Spinal cord (tissue), 10 donors: ENCODE measurements around the gene IL6. TPM values are rescaled to one million over a fixed set of nuclear protein-coding genes. Genes with fewer than 3 reads are reported as not detected.
"Not testable (repeated sequence)": the region's sequence is repeated elsewhere in the genome, so short reads cannot be mapped to it uniquely, and the experiment has no call there.

Source experiments
- DNase-seq, 6 donors: peaks; one replicate each; pipeline versions ENCODE4 v3.0.0 to v3.0.0-alpha.2; 2013 to 2015; ENCODE audit warnings: low spot score in 6 of 6, low read depth in 4 of 6
- H3K27ac ChIP-seq: one replicate; pipeline ENCODE4 v1.5.1; 2013; ENCODE audit warnings: low read depth, low read length, control low read depth
- H3K27me3 ChIP-seq: one replicate; pipeline ENCODE4 v1.6.1; 2013; ENCODE audit warnings: low read length; ENCODE audit not compliant: control insufficient read depth, insufficient read depth
- H3K36me3 ChIP-seq: one replicate; pipeline ENCODE4 v1.6.1; 2013; ENCODE audit warnings: low read length; ENCODE audit not compliant: control insufficient read depth, insufficient read depth
- H3K4me1 ChIP-seq: one replicate; pipeline ENCODE4 v1.6.1; 2013; ENCODE audit warnings: low read length; ENCODE audit not compliant: control insufficient read depth, insufficient read depth
- H3K4me3 ChIP-seq: one replicate; pipeline ENCODE4 v1.5.1; 2013; ENCODE audit warnings: low read depth, low read length, control low read depth
- H3K9me3 ChIP-seq: one replicate; pipeline ENCODE4 v1.6.1; 2013; ENCODE audit warnings: low read length; ENCODE audit not compliant: control insufficient read depth, insufficient read depth
- WGBS: methylation state at CpG from one replicate; pipeline ENCODE4 v1.1.5; 2013; ENCODE audit warnings: missing lambda C conversion rate; ENCODE audit not compliant: insufficient coverage; 5-methylcytosine and 5-hydroxymethylcytosine counted together
- polyA plus RNA-seq, 2 donors: library from polyadenylated mRNA; unstranded; fragments of 120-200 nt; gene quantifications; one replicate each; pipeline ENCODE4 v1.2.1, GENCODE V29; 2013; ENCODE audit not compliant: insufficient read length in 2 of 2
- total RNA-seq, 2 donors: library from RNA; depleted of rRNA in 1 of 2; stranded (reverse); fragments of 120-200 nt in 1 of 2; fragments of >200 nt in 1 of 2; gene quantifications; one replicate each; pipeline versions ENCODE4 v1.2.3 to v1.2.4, GENCODE V29; 2013 to 2014
- donor health status: healthy.

Gene IL6
- total and polyA plus RNA-seq, 4 donors, result 0.22 to 0.41 (median 0.35) TPM; not detected in 1

DNA sequence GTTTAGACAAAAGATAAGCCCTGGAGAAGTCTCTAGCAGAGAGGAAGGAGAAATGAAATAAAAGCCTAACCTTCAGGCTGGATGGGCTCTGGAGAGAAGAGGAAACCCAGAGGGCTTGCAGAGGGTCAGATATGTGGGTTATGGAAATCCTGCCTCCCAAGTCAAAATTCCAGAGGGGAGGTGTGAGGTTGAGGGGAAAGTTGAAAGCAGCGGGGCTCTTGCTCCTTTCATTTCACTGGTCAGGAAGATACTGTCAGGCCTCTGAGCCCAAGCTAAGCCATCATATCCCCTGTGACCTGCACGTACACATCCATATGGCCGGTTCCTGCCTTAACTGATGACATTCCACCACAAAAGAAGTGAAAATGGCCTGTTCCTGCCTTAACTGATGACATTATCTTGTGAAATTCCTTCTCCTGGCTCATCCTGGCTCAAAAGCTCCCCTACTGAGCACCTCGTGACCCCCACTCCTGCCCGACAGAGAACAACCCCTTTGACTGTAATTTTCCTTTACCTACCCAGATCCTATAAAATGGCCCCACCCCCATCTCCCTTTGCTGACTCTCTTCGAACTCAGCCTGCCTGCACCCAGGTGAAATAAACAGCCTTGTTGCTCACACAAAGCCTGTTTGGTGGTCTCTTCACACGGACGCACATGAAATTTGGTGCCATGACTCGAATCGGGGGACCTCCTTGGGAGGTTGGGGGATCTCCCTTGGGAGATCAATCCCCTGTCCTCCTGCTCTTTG lies 23.7 kb upstream of the IL6 start:
- H3K36me3 ChIP-seq, H3K9me3 ChIP-seq, H3K27me3 ChIP-seq, H3K4me3 ChIP-seq, H3K4me1 ChIP-seq, H3K27ac ChIP-seq, DNase-seq: not testable (repeated sequence)
- WGBS, result 80% methylated on average over 2 of the region's 10 CpGs

DNA sequence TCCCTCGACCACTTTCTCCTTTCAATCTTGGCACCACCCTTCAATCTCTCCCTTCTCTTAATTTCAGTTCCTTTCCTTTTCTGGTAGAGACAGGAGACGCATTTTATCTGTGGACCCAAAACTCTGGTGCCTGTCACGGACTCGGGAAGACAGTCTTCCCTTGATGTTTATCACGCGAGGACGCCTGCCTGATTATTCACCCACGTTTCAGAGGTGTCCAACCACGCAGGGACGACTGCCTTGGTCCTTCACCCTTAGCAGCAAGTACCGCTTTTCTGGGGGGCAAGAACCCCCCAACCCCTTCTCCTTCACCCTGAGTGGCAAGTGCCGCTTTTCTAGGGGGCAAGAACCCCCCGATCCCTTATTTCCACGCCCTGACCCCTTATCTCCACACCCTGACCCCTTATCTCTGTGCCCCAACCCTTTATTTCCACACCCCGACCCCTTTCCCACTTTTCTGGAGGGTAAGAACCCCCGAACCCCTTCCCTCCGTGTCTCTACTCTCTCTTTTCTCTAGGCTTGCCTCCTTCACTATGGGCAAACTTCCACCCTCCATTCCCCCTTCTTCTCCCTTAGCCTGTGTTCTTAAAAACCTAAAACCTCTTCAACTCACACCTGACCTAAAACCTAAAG lies 22.9 kb upstream of the IL6 start:
- WGBS, result 94% methylated on average over 16 of the region's 17 CpGs
- H3K9me3 ChIP-seq, result not testable (repeated sequence)

DNA sequence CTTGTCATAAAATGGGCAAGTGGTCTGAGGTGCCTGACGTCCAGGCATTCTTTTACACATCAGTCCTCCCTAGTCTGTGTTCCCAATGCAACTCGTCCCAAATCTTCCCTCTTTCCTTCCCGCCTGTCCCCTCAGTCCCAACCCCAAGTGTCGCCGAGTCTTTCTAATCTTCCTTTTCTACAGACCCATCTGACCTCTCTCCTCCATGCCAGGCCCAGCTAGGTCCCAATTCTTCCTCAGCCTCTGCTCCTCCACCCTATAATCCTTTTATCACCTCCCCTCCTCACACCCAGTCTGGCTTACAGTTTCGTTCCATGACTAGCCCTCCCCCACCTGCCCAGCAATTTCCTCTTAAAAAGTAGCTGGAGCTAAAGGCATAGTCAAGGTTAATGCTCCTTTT lies 22.3 kb upstream of the IL6 start:
- H3K4me1 ChIP-seq, H3K27ac ChIP-seq, H3K36me3 ChIP-seq, H3K9me3 ChIP-seq, H3K27me3 ChIP-seq, DNase-seq, H3K4me3 ChIP-seq: not testable (repeated sequence)
- 96% methylated on average over 5 of the region's 6 CpGs for WGBS

More for the DNA sequence above, 22.9 kb upstream of the IL6 start:
- not testable (repeated sequence) for DNase-seq, H3K4me3 ChIP-seq, H3K27ac ChIP-seq, H3K4me1 ChIP-seq, H3K36me3 ChIP-seq, H3K27me3 ChIP-seq

DNA sequence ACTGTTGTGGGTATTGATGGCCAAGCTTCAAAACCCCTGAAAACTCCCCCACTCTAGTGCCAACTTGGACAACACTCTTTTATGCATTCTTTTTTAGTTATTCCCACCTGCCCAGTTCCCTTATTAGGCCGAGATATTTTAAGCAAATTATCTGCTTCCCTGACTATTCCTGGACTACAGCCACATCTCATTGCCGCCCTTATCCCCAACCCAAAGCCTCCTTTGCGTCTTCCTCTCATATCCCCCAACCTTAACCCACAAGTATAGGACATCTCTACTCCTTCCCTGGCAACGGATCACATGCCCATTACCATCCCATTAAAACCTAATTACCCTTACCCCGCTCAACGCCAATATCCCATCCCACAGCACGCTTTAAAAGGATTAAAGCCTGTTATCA lies 21.1 kb upstream of the IL6 start:
- not testable (repeated sequence) for H3K36me3 ChIP-seq, H3K27me3 ChIP-seq, H3K4me3 ChIP-seq, DNase-seq, H3K27ac ChIP-seq, H3K4me1 ChIP-seq, H3K9me3 ChIP-seq
- WGBS, result 79% methylated on average over 4 of the region's 7 CpGs

DNA sequence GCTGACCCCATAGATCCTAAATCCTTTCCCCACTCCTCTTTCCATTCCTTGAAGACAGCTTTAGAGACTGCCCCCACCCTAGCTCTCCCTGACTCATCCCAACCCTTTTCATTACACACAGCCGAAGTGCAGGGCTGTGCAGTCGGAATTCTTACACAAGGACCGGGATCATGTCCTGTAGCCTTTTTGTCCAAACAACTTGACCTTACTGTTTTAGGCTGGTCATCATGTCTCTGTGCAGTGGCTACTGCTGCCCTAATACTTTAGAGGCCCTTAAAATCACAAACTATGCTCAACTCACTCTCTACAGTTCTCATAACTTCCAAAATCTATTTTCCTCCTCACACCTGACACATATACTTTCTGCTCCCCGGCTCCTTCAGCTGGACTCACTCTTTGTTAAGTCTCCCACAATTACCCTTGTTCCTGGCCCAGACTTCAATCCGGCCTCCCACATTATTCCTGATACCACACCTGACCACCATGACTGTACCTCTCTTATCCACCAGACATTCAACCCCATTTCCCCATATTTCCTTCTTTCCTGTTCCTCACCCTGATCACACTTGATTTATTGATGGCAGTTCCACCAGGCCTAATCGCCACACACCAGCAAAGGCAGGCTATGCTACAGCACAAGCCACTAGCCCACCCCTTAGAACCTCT lies 19.8 kb upstream of the IL6 start:
- H3K27ac ChIP-seq, H3K4me3 ChIP-seq, DNase-seq, H3K27me3 ChIP-seq, H3K9me3 ChIP-seq, H3K36me3 ChIP-seq, H3K4me1 ChIP-seq: not testable (repeated sequence)
- 96% methylated on average over 4 of the region's 6 CpGs for WGBS

DNA sequence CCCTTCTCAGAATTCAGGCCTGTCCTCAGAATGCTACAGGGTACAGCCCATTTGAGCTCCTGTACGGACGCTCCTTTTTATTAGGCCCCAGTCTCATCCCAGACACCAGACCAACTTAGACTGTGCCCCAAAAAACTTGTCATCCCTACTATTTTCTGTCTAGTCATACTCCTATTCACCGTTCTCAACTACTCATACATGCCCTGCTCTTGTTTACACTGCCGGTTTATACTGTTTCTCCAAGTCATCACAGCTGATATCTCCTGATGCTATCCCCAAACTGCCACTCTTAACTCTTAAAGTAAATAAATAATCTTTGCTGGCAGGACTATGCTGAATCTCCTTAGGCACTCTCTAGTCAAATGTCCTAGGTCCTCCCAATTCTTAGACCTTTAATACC lies 18.8 kb upstream of the IL6 start:
- not testable (repeated sequence) for H3K27me3 ChIP-seq, DNase-seq
- 100% methylated on average over 1 of the region's 4 CpGs for WGBS

DNA sequence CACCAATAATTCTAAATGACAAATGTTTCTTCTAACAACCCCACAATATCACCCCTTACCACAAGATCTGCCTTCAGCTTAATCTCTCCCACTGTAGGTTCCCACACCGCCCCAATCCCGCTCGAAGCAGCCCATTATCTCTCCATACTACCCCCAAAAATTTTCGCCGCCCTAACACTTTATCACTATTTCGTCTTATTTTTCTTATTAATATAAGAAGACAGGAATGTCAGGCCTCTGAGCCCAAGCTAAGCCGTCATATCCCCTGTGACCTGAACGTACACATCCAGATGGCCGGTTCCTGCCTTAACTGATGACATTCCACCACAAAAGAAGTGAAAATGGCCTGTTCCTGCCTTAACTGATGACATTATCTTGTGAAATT lies 18.3 kb upstream of the IL6 start:
- no CpG with 5 or more reads among the region's 9 CpGs for WGBS
- H3K4me1 ChIP-seq, H3K27ac ChIP-seq, H3K9me3 ChIP-seq, H3K27me3 ChIP-seq, H3K4me3 ChIP-seq, DNase-seq, H3K36me3 ChIP-seq: not testable (repeated sequence)

More for the DNA sequence above, 18.8 kb upstream of the IL6 start:
- not testable (repeated sequence) for H3K36me3 ChIP-seq, H3K27ac ChIP-seq, H3K4me3 ChIP-seq, H3K4me1 ChIP-seq, H3K9me3 ChIP-seq

GRCh38 chr7:22709062-22709829 lies 17.8 kb upstream of the IL6 start:
- not testable (repeated sequence) for H3K9me3 ChIP-seq, DNase-seq, H3K27me3 ChIP-seq, H3K4me3 ChIP-seq, H3K27ac ChIP-seq, H3K36me3 ChIP-seq, H3K4me1 ChIP-seq
- 87% methylated on average over 11 of the region's 14 CpGs for WGBS

DNA sequence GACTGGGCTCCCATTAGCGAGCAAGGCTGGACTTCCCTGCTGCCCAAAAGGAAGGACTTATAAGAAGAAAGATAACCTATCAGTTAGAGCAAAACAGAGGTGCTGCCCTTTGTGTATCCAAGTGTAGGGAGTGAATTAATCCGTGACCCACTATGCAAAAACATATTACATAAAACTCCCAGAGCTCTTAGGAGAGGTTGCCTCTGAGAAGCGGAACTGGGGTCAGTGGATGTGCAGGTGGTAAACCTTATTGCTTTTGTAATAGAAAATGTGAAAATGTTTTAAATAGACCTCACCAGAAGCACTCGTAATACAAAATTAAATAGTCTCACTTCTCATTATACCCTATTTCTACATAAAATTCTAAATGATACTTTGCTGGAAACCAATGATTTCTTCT lies 17.1 kb upstream of the IL6 start:
- H3K4me3 ChIP-seq, result no peak overlapping the region
- H3K36me3 ChIP-seq, result no peaks in the 10 kb centered on the region
- 80% methylated on average over 1 of the region's 4 CpGs for WGBS
- DNase-seq, result no peak
- no peaks in the 10 kb centered on the region for H3K4me1 ChIP-seq
- H3K27me3 ChIP-seq, result no peaks in the 10 kb centered on the region
- H3K9me3 ChIP-seq, result no peaks in the 10 kb centered on the region
- H3K27ac ChIP-seq, result no peak overlapping the region
